AG04449 (cell line): ENCODE data around the gene DGKB.

ENCODE experiments used
- CTCF ChIA-PET: fragments of 350-600 bp; formaldehyde crosslinking; extraction: SDS; loops from one replicate; lab custom pipeline; 2021; ENCODE audit warnings: antibody characterized with exemption; lab: Yijun Ruan, JAX
- POLR2A ChIA-PET: fragments of 400-600, 350-600 bp; formaldehyde crosslinking; extraction: SDS; loops from one replicate; lab custom pipeline; 2020; ENCODE audit warnings: antibody characterized with exemption, inconsistent platforms; lab: Yijun Ruan, JAX
- DNase-seq: peaks from one replicate; pipeline ENCODE4 v3.0.0-alpha.2; 2010; ENCODE audit warnings: low read depth, low spot score
- H3K4me3 ChIP-seq: 2 replicates; pipeline ENCODE4 v1.5.1; 2011; ENCODE audit warnings: low read depth, mild to moderate bottlenecking, control low read depth, low read length
- TF ChIP-seq, protein P1 (sequence below): IDR thresholded peaks from one replicate; pipeline ENCODE4 v1.5.1; 2011; ENCODE audit warnings: mild to moderate bottlenecking, moderate library complexity, low read length, control low read depth, inconsistent platforms; ENCODE audit not compliant: insufficient read depth; ENCODE audit errors: missing control alignments

The DGKB gene

DNA sequence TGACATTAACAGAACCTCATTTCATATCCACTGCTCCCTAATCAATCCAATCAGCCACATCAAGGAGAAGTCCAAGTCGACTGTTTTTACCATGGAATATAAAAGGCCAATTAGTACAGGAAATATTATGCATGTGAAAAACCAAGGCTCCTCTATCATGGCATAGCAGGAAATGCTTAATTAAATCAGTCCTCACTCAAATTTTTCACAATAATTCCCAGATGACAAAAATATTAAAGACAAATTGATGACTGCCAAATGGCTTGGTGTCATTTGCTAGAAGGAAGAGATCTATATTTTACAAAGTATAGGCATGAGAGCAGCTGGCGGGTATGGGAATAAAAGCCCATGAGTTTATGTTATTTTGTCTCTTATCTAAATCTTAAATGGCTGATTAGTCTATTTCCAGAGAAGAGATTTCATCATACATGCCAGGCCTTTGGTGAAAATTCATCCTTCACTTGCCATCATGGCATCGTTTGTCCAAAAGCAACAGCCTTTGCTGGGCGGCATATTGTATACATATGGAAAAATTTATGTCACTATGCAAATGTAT is 219.6 kb downstream of the DGKB start:
- H3K4me3 ChIP-seq = no peak overlapping the region
- POLR2A ChIA-PET = no interaction called here
- DNase-seq = no peak
- TF ChIP-seq, protein P1, sequence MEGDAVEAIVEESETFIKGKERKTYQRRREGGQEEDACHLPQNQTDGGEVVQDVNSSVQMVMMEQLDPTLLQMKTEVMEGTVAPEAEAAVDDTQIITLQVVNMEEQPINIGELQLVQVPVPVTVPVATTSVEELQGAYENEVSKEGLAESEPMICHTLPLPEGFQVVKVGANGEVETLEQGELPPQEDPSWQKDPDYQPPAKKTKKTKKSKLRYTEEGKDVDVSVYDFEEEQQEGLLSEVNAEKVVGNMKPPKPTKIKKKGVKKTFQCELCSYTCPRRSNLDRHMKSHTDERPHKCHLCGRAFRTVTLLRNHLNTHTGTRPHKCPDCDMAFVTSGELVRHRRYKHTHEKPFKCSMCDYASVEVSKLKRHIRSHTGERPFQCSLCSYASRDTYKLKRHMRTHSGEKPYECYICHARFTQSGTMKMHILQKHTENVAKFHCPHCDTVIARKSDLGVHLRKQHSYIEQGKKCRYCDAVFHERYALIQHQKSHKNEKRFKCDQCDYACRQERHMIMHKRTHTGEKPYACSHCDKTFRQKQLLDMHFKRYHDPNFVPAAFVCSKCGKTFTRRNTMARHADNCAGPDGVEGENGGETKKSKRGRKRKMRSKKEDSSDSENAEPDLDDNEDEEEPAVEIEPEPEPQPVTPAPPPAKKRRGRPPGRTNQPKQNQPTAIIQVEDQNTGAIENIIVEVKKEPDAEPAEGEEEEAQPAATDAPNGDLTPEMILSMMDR = no peak
- CTCF ChIA-PET = interaction anchor here (1.8 kb wide), 1 partner anchor 9 kb away, joined by 8 read pairs; no protein-coding TSS in a partner anchor

DNA sequence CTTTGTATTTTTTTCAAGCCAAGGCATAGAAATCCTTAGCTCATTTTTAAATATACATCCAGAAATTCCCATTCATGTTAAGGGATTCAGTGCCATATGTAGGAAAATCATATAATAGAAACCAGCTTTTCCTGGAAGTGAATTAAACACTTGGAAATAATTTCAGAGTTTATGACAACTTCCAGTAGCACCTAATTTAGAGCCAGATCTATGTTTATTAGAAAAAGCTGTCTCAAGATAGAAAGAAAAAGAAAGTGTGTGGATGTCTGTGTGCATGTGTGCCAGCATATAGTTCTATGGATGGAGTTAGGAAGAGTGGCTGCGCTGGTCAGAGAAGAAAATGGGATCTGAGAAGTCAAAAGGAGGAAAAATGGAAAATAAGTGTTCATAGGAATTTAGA is 225.7 kb downstream of the DGKB start:
- CTCF ChIA-PET = interaction anchor here (1.5 to 3.6 kb wide), 2 partner anchors 14 to 1399 kb away, joined by 3 to 23 read pairs; no protein-coding TSS in a partner anchor

DNA sequence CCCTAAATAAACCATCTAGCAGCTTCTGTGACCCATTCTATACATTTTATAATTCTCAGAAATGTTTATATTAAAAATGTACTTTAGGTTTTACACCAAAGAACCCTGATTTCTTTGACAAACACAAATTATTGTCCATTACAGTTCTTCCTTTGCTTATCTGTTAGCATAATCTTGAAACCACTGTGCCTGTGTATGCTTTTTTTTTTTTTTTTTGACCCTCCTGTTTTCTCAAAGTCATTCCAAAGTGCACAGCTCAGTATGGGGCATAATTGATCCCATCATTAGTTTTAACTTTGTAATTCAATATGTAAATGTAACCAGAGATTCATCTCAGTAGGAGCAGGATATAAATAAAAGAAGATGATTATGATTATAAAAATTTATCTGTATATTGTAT is 229.3 kb downstream of the DGKB start:
- TF ChIP-seq, protein P1 = no peak
- H3K4me3 ChIP-seq = no peak overlapping the region
- ChIA-PET POLR2A (no interaction called here), CTCF (interaction anchor here (2.5 kb wide), 1 partner anchor 19 kb away, joined by 11 read pairs; no protein-coding TSS in a partner anchor)
- DNase-seq = no peak

More for the DNA sequence above, 225.7 kb downstream of the DGKB start:
- TF ChIP-seq, protein P1 = no peak
- no peak for DNase-seq
- POLR2A ChIA-PET = no interaction called here
- no peak overlapping the region for H3K4me3 ChIP-seq

DNA sequence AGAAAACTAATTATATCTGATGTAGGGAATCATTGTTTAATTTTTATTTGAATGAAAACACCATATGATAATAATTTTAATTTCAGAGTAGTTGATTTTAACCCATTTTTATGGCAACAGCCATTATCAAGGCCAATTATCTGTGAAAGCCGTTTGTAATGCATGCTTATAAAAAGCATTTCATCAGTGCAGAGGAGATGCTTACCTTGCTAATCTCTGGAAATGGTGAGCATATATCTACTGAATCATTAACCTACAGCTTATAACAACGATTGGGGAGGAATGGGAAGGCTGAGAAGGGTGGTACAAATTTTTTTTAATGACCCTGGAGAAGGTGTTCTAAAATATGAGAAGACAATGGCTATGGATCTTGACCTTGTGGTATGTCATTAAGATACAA is 235.6 kb downstream of the DGKB start:
- H3K4me3 ChIP-seq = no peak overlapping the region
- no peak for DNase-seq
- POLR2A ChIA-PET = no interaction called here
- CTCF ChIA-PET = interaction anchor here (1.3 kb wide), 1 partner anchor 24 kb away, joined by 4 read pairs; no protein-coding TSS in a partner anchor
- TF ChIP-seq, protein P1 = no peak

DNA sequence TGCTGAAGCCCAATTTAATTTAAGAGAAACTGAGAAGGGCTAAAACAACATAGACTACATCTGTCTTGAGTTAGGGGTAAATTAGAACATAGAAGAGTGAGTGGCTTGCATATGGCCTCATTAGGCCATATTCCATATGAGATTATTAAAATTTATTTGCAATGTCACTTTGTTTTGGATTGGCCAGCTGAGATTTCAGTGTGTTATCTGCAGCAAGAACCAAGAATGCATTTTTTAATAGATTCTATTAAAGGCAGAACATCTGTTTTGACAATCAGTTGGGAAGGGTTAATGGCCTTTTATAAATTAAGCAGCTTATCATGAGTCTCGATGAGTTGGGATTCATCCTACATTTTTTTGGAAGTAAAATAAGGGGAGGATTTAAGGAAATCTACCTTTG is 236.2 kb downstream of the DGKB start:
- CTCF ChIA-PET = interaction anchor here (1.3 kb wide), 1 partner anchor 25 kb away, joined by 4 read pairs; no protein-coding TSS in a partner anchor

DNA sequence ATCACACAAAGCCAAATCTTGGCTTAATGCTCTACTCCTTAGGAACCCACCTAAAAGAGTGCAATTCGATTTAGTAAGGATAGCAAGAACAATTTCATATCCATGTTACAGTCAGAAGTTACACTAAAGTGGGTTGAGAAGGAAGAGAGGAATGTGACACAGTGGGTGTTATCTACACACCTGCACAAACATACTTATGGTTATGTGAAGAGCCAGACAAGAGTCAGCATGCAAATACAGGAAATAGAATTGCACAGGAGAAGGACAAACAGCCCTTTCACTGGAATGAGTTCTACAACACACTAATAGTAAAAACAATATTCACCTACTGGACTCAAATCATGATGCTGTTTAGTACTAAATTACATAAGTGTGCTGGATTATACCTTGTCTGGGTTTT is 262.8 kb downstream of the DGKB start:
- DNase-seq = no peak
- TF ChIP-seq, protein P1 = no peak
- no peak overlapping the region for H3K4me3 ChIP-seq
- POLR2A ChIA-PET = no interaction called here
- CTCF ChIA-PET = no interaction called here

More for the DNA sequence above, 236.2 kb downstream of the DGKB start:
- TF ChIP-seq, protein P1 = no peak
- no peak overlapping the region for H3K4me3 ChIP-seq
- DNase-seq = no peak
- POLR2A ChIA-PET = no interaction called here
